Tibial nerve (tissue), 4 donors: Measurements from ENCODE around the gene DCLK2.

ENCODE experiments used
- CTCF ChIP-seq, 5 experiments: fragments of 200-600 bp in 3 of 5; fragments of 450-650 bp in 2 of 5; sonication (generic) in 3 of 5; IDR thresholded peaks; one replicate each; pipeline ENCODE4 v1.5.1; 2016 to 2019; ENCODE audit warnings: antibody characterized with exemption in 5 of 5, mild to moderate bottlenecking in 3 of 5, moderate library complexity in 2 of 5
- EP300 ChIP-seq, 2 donors: sonication (generic); formaldehyde crosslinking; IDR thresholded peaks; one replicate each; pipeline ENCODE4 v1.6.1; 2017; ENCODE audit warnings: antibody characterized with exemption in 2 of 2, mild to moderate bottlenecking in 1 of 2
- POLR2A ChIP-seq, 2 donors: fragments of 450-650 bp; IDR thresholded peaks; one replicate each; pipeline ENCODE4 v1.6.1; 2017; ENCODE audit warnings: antibody characterized with exemption in 2 of 2, mild to moderate bottlenecking in 2 of 2, moderate library complexity in 2 of 2

- TF ChIP-seq CTCF (IDR thresholded peaks at IDR 0.05) (no peak), POLR2A (IDR thresholded peaks at IDR 0.05) (no peak), EP300 (IDR thresholded peaks at IDR 0.05) (no peak)
Observed at GRCh38 chr4:150039274-150040127, 38.7 kb upstream of the DCLK2 start.
